PFSK-1 (cell line): Measurements from ENCODE around the gene RRAGD.

ENCODE experiments used
- FOXP2 ChIP-seq: optimal IDR thresholded peaks from 2 replicates; pipeline ENCODE3; 2011; ENCODE audit warnings: borderline replicate concordance, control low read depth, inconsistent platforms; ENCODE audit not compliant: insufficient read depth; ENCODE audit errors: extremely low read length, extremely low read depth
- POLR2AphosphoS5 ChIP-seq: IDR thresholded peaks from 2 replicates; pipeline ENCODE4 v1.6.1; 2012; ENCODE audit warnings: low read depth, mild to moderate bottlenecking, control low read depth, low read length, moderate library complexity
- SIN3A ChIP-seq: IDR thresholded peaks from 2 replicates; pipeline ENCODE4 v1.6.1; 2012; ENCODE audit warnings: mild to moderate bottlenecking, low read length, moderate library complexity, borderline replicate concordance; ENCODE audit not compliant: insufficient read depth
- TAF1 ChIP-seq: IDR thresholded peaks from 2 replicates; pipeline ENCODE4 v1.6.1; 2012; ENCODE audit warnings: low read length, control low read depth, borderline replicate concordance; ENCODE audit not compliant: insufficient read depth
- TF ChIP-seq, protein P1 (sequence below), 2 experiments: IDR thresholded peaks; 2 replicates each; pipeline versions ENCODE4 v1.6.1 to v1.8.0; 2011 to 2012; ENCODE audit warnings: low read depth in 2 of 2, low read length in 2 of 2, control low read depth in 1 of 2, inconsistent platforms in 1 of 2, mild to moderate bottlenecking in 1 of 2, moderate library complexity in 1 of 2; ENCODE audit not compliant: insufficient read depth in 1 of 2

Gene RRAGD

DNA sequence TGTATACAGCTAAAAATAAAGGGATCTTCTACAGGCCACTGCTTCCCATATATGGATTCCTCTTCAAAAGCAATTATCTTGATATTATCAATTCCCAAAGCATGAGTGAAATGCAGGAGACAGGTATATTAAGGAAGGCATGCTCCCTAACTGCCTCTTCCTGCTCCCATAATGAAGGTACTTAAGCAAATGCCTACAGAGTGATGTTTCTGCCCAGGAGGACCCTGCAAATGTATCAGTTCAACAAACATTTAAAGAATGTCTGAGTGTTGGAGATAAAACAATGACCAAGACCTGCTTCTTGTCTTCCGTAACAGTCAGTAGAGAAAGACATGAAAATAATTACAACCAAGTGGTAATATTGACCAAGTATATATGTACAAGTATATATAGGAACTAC lies 63.7 kb downstream of the RRAGD start:
- TF ChIP-seq SIN3A: no peak
- TF ChIP-seq, protein P1, sequence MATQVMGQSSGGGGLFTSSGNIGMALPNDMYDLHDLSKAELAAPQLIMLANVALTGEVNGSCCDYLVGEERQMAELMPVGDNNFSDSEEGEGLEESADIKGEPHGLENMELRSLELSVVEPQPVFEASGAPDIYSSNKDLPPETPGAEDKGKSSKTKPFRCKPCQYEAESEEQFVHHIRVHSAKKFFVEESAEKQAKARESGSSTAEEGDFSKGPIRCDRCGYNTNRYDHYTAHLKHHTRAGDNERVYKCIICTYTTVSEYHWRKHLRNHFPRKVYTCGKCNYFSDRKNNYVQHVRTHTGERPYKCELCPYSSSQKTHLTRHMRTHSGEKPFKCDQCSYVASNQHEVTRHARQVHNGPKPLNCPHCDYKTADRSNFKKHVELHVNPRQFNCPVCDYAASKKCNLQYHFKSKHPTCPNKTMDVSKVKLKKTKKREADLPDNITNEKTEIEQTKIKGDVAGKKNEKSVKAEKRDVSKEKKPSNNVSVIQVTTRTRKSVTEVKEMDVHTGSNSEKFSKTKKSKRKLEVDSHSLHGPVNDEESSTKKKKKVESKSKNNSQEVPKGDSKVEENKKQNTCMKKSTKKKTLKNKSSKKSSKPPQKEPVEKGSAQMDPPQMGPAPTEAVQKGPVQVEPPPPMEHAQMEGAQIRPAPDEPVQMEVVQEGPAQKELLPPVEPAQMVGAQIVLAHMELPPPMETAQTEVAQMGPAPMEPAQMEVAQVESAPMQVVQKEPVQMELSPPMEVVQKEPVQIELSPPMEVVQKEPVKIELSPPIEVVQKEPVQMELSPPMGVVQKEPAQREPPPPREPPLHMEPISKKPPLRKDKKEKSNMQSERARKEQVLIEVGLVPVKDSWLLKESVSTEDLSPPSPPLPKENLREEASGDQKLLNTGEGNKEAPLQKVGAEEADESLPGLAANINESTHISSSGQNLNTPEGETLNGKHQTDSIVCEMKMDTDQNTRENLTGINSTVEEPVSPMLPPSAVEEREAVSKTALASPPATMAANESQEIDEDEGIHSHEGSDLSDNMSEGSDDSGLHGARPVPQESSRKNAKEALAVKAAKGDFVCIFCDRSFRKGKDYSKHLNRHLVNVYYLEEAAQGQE (IDR thresholded peaks at IDR 0.05; ENCODE audit: insufficient read depth in 1 of 2, low read depth in 2 of 2, low read length in 2 of 2): no peak

DNA sequence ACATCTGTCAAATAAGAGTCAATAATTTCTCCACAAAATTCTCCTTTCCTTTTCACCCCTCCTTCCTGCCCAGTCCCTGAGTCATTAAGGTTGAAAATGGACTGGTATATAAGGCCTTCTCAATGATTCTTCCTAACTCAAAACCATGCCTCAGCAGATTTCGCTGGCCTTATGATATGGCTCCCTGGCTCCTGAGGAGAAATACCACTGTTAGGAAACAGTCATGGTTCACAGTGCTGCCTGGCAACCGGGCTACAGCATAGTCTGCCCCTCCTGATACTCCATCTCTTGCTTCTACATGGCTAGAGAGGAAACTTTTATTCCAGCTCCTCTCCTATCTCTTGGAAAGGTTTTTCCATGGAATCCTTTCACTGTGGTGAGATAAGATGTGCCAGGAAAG lies 64.2 kb downstream of the RRAGD start:
- TF ChIP-seq FOXP2 (no peak), POLR2AphosphoS5 (no peak), SIN3A (no peak), TAF1 (no peak)
- TF ChIP-seq, protein P1 (IDR thresholded peaks at IDR 0.05; ENCODE audit: insufficient read depth in 1 of 2, low read depth in 2 of 2, low read length in 2 of 2): no peak

DNA sequence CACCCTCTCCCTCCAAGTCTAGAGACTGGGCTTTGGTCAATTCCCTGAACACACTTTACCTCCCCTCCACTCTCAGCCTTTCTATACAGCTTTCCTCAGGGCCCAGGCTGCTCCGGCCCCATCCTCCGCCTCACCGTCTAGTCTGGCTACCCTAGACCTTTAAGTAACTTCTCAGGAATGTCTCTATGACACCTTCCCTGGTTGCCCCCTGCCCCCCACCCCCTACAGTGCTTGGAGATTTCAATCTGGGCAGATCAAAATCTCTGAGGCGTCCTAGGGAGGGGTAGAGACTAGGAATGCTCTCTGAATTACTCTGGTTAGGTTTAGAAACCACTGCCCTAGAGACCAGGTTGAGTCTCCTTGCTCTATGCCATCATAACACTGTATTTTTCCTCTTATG lies 65.6 kb downstream of the RRAGD start:
- no peak for TF ChIP-seq SIN3A
- no peak for TF ChIP-seq POLR2AphosphoS5
- TF ChIP-seq FOXP2: no peak
- no peak for TF ChIP-seq TAF1
- TF ChIP-seq, protein P1 (IDR thresholded peaks at IDR 0.05; ENCODE audit: insufficient read depth in 1 of 2, low read depth in 2 of 2, low read length in 2 of 2): no peak

DNA sequence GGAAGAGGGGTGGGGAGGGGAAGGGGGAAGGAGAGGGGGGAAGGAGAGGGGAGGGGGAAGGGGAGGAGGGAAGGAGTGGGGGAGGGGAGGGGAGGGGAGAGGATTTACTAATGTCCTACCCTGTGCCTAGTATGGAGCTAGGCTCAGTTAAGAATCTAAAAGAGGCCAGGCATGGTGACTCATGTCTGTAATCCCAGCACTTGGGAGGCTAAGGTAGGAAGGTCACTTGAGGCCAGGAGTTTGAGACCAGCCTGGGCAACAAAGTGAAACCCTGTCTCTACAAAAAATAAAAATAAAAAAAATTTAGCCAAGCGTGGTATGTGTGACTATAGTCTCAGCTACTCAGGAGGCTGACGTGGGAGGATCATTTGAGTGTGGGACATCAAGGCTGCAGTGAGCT lies 72.5 kb downstream of the RRAGD start:
- no peak for TF ChIP-seq FOXP2
- TF ChIP-seq POLR2AphosphoS5: no peak
- TF ChIP-seq, protein P1 (IDR thresholded peaks at IDR 0.05; ENCODE audit: insufficient read depth in 1 of 2, low read depth in 2 of 2, low read length in 2 of 2): no peak
- no peak for TF ChIP-seq SIN3A
- no peak for TF ChIP-seq TAF1

DNA sequence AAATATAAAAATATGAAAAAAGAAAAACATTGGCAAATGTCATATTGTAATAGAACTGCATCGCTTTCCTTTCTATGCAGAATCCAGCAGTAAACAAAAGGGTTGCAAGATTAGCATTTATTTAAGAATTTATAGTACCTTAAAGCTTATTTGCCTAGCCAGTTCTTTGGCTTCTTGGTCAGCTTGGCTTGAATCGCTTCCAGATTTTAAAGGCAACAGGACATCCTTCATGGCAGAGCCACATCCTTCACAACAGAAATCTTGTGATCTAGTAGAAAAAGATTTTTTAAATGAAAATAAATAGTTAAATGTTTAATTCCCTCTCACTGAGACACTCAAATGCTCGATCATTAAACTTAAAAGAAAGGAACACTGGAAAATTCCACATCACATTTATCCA lies 76.9 kb downstream of the RRAGD start:
- TF ChIP-seq SIN3A: no peak

DNA sequence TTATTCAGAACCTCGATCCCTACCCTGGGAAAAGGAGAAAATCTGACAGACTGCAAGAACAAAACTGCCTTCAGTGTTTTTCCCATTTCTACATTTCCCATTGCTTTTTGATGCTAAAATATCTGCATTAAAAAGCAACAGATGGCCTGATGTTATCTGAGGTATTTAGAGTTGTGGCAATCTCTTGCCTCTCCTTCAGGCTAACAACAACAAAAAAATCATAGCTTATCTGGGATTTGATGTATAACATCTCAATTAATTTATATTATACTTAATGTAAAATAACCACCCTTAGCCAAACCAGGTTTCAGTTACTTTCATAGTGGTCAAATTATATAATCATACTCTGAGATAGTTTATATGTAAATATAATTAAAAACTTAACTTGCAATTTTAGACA lies 81.2 kb downstream of the RRAGD start:
- TF ChIP-seq FOXP2 (no peak), TAF1 (no peak), SIN3A (no peak), POLR2AphosphoS5 (no peak)
- TF ChIP-seq, protein P1 (IDR thresholded peaks at IDR 0.05; ENCODE audit: insufficient read depth in 1 of 2, low read depth in 2 of 2, low read length in 2 of 2): no peak
